Thoracic aorta (tissue), 2 donors: ENCODE data around the gene CUX1. TPM values are rescaled to one million over a fixed set of nuclear protein-coding genes. Genes with fewer than 3 reads are reported as not detected.
"Not testable (repeated sequence)": the region's sequence is repeated elsewhere in the genome, so short reads cannot be mapped to it uniquely, and the experiment has no call there.

Experiments used
- ATAC-seq: fragments of 150-250 bp; one replicate; pipeline ENCODE4 v1.8.0; 2017; ENCODE audit warnings: low read depth; ENCODE audit not compliant: insufficient number of reproducible peaks, low FRiP score
- DNase-seq: peaks from one replicate; pipeline ENCODE4 v3.0.0-alpha.2; 2020; ENCODE audit warnings: low spot score
- H3K27ac ChIP-seq, 2 donors: fragments of 200-600 bp; sonication (generic); 1 replicate in 1 of 2; 2 replicates in 1 of 2; pipeline ENCODE4 v1.5.1; 2016; ENCODE audit warnings: mild to moderate bottlenecking in 2 of 2, moderate library complexity in 2 of 2
- H3K27me3 ChIP-seq: fragments of 200-600 bp; sonication (generic); replicated peaks from 2 replicates; pipeline ENCODE4 v1.6.0; 2016; ENCODE audit warnings: mild to moderate bottlenecking; ENCODE audit not compliant: insufficient read depth
- H3K36me3 ChIP-seq: fragments of 200-600 bp; sonication (generic); one replicate; pipeline ENCODE4 v1.5.1; 2016
- H3K4me1 ChIP-seq, 2 donors: fragments of 200-600 bp; sonication (generic); 1 replicate in 1 of 2; 2 replicates in 1 of 2; pipeline versions ENCODE4 v1.5.1 to v1.6.0; 2016; ENCODE audit warnings: low read depth in 2 of 2, mild to moderate bottlenecking in 1 of 2; ENCODE audit not compliant: control insufficient read depth in 1 of 2
- H3K4me3 ChIP-seq: fragments of 200-600 bp; sonication (generic); 2 replicates; pipeline ENCODE4 v1.5.1; 2016; ENCODE audit warnings: mild to moderate bottlenecking
- H3K9me3 ChIP-seq: fragments of 200-600 bp; sonication (generic); 2 replicates; pipeline ENCODE4 v1.5.1; 2016
- total RNA-seq, 2 donors: library from RNA; depleted of rRNA; stranded (reverse); fragments of >200 nt; gene quantifications; one replicate each; pipeline versions ENCODE4 v1.1.0 to v1.2.3, GENCODE V29; 2016
- TF ChIP-seq, protein P1 (sequence below): fragments of 200-600 bp; sonication (generic); IDR thresholded peaks from one replicate; pipeline ENCODE4 v1.5.1; 2019; ENCODE audit warnings: antibody characterized with exemption

CUX1 gene
- total RNA-seq, 2 donors from 2014 or later: 85.0 to 179 TPM

DNA sequence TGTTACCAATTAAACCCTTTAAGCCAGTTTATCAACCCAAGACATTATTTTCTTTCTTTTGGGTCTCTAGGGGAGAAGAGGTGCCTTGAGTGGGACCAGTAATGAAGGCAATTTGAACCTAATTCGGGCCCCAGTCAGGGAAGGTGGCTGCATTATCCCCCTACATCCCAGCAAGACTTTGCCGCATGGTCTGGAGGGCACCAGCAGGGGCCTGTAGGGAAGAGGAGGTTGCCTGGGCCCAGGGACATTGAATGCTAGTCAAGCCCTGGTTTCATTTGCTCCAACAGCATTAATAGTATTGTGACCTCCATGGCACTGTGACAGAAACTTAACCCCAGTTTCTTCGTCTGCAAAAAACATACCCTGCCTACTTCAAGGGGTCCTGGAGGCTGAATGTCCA, 108.8 kb downstream of the CUX1 start:
- H3K27ac ChIP-seq: peak overlapping the region in 1 of 2 donors; percentile 9

DNA sequence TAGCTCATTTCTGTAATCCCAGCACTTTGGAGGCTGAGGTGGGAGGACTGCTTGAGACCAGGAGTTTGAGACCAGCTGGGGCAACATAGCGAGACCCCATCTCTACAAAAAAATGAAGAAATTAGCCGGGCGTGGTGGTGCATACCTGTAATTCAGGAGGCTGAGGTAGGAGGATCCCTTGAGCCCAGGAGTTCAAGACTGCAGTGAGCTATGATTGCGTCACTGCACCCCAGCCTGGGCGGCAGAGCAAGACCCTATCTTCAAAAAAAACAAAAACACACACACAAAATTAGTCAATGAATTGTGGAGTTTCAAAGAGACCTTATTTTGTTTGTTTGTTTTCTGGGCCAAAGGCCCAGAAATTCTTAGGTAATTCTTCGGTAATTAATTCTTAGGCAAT, 110.0 kb downstream of the CUX1 start:
- no peak for ATAC-seq
- Histone ChIP-seq H3K4me3 (no peak overlapping the region), H3K27ac (peak overlapping the region in 1 of 2 donors; percentile 56), H3K4me1 (peaks cover 25 to 60% of the 10 kb centered on the region in 2 donors), H3K9me3 (no peaks in the 10 kb centered on the region), H3K27me3 (no peaks in the 10 kb centered on the region), H3K36me3 (no peaks in the 10 kb centered on the region)
- TF ChIP-seq, protein P1, sequence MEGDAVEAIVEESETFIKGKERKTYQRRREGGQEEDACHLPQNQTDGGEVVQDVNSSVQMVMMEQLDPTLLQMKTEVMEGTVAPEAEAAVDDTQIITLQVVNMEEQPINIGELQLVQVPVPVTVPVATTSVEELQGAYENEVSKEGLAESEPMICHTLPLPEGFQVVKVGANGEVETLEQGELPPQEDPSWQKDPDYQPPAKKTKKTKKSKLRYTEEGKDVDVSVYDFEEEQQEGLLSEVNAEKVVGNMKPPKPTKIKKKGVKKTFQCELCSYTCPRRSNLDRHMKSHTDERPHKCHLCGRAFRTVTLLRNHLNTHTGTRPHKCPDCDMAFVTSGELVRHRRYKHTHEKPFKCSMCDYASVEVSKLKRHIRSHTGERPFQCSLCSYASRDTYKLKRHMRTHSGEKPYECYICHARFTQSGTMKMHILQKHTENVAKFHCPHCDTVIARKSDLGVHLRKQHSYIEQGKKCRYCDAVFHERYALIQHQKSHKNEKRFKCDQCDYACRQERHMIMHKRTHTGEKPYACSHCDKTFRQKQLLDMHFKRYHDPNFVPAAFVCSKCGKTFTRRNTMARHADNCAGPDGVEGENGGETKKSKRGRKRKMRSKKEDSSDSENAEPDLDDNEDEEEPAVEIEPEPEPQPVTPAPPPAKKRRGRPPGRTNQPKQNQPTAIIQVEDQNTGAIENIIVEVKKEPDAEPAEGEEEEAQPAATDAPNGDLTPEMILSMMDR: no peak
- DNase-seq: no peak

More for the DNA sequence above, 108.8 kb downstream of the CUX1 start:
- peaks cover 33 to 69% of the 10 kb centered on the region in 2 donors for H3K4me1 ChIP-seq
- no peak overlapping the region for H3K4me3 ChIP-seq
- DNase-seq (no peak), ATAC-seq (no peak)
- TF ChIP-seq, protein P1: no peak
- H3K9me3 ChIP-seq: no peaks in the 10 kb centered on the region
- no peaks in the 10 kb centered on the region for H3K36me3 ChIP-seq
- no peaks in the 10 kb centered on the region for H3K27me3 ChIP-seq

DNA sequence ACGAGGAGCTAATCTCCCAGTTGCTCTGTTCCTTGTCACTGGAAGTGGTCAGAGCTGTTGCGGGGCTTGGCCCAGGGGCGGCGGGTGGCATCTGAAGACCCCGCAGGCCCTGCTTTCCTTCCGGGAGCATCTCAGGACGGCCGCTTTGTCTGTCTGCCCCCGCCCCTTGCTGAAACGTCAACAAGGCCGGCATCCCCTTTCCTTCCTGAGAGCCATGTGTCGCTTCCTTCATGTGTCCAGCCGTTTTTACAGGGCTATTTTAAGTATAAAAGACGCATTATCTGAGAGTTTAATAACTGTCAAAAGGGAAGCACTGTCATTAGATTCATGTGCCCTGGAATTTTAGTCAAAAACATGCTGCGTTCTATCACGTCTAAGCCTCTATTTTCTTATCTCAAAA, 110.4 kb downstream of the CUX1 start:
- no peaks in the 10 kb centered on the region for H3K9me3 ChIP-seq
- ATAC-seq: no peak
- H3K27ac ChIP-seq: peak overlapping the region; percentile 25 to 56
- H3K36me3 ChIP-seq: no peaks in the 10 kb centered on the region
- H3K27me3 ChIP-seq: no peaks in the 10 kb centered on the region
- H3K4me3 ChIP-seq: no peak overlapping the region
- TF ChIP-seq, protein P1: no peak
- peaks cover 22 to 60% of the 10 kb centered on the region in 2 donors for H3K4me1 ChIP-seq
- no peak for DNase-seq

DNA sequence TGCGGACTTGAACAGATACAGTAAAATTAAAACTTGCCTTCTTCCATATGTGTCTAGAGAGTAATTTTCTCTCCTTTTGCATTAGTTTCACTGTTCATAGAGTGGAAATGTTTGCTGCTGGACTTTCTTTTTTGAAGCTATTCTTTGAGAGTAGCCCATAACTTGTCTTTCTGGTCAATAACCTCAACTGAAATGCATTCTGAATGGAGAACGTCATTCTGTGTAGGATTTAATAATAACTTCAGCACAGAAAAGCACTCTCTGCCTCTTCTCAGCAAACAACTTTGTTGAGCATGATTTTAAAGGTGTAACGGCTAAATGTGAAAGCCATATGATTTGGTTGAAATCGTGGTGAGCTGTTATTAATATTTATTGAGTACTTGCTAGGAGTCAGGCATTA, 111.8 kb downstream of the CUX1 start:
- Histone ChIP-seq H3K36me3 (no peaks in the 10 kb centered on the region), H3K27ac (peak overlapping the region; percentile 64 to 77), H3K9me3 (no peaks in the 10 kb centered on the region), H3K4me3 (peak overlapping the region; percentile 1), H3K27me3 (no peaks in the 10 kb centered on the region), H3K4me1 (peaks cover 16 to 61% of the 10 kb centered on the region in 2 donors)
- ATAC-seq (peak; percentile 8), DNase-seq (no peak)
- TF ChIP-seq, protein P1: no peak

DNA sequence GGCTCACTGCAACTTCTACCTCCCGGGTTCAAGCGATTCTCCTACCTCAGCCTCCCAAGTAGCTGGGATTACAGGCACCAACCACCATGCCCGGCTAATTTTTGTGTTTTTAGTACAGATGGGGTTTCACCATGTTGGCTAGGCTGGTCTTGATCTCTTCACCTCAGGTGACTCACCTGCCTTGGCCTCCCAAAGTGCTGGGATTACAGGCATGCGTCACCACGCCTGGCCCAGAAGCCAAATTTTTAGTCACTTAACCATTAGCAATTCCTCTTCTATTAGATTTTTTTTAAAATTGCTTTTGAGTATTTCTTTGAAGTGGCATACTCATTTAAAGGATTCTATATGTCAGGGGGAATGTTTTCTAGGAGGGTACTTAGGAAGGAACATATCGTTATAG, 112.5 kb downstream of the CUX1 start:
- not testable (repeated sequence) for DNase-seq, H3K36me3 ChIP-seq, ATAC-seq, H3K4me3 ChIP-seq, H3K27me3 ChIP-seq, H3K9me3 ChIP-seq
- Histone ChIP-seq H3K4me1 (peaks cover 19 to 61% of the 10 kb centered on the region in 2 donors), H3K27ac (peak overlapping the region; percentile 64 to 77)

DNA sequence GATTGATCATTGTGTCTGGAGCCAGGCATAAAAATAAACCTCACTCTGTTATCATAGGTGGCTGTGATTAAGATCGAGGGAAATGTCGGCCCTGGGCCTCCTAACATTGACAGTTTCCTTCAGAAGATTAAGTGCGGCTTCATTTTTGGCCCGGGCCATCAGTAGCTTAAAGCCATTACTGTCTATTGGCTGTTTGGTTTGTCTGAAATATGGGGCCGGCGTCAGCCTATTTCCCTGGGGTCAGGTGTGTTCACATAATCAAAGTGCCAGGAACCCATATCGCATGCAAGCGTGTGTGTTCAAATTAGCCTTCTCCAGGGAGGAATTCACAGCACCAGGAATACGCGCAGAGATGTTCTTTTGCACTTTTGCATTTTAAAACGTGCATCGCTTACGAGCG, 114.7 kb downstream of the CUX1 start:
- Histone ChIP-seq H3K27ac (peak overlapping the region in 1 of 2 donors; percentile 79), H3K4me3 (no peak overlapping the region), H3K27me3 (no peaks in the 10 kb centered on the region), H3K4me1 (peaks cover 36 to 77% of the 10 kb centered on the region in 2 donors), H3K36me3 (no peaks in the 10 kb centered on the region), H3K9me3 (no peaks in the 10 kb centered on the region)
- TF ChIP-seq, protein P1: no peak
- no peak for DNase-seq
- ATAC-seq: no peak
